ENCODE measurements around the gene HES4.

DNA sequence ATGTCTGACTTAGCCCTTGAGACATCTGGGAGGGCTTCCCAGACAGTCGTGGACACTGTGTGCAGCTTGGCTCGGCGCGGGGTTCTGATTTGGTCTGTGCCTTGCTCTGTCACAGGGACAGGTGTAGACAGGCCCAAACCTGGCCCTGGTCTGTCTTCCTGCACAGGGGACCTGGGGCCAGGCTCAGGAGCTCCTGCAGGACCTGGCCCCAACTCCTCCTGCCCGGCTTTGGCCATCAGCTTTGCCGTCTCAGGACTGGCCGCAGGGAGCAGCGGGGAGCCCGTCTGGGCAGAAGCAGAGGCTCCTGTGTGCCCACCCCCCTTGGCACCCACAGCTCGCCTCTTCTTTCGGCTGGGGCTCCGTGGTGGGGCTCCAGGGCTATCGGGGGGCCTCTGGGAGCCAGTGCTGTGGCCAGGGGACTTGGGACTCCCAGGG lies 19.7 kb downstream of the HES4 start:
- no peak for TF ChIP-seq POLR2A (IDR thresholded peaks at IDR 0.05; ENCODE audit: low read depth, low read length)
- no peak for TF ChIP-seq POLR2AphosphoS5 (IDR thresholded peaks at IDR 0.05; ENCODE audit: insufficient read depth, low read depth, low read length)
- TF ChIP-seq, protein P1, sequence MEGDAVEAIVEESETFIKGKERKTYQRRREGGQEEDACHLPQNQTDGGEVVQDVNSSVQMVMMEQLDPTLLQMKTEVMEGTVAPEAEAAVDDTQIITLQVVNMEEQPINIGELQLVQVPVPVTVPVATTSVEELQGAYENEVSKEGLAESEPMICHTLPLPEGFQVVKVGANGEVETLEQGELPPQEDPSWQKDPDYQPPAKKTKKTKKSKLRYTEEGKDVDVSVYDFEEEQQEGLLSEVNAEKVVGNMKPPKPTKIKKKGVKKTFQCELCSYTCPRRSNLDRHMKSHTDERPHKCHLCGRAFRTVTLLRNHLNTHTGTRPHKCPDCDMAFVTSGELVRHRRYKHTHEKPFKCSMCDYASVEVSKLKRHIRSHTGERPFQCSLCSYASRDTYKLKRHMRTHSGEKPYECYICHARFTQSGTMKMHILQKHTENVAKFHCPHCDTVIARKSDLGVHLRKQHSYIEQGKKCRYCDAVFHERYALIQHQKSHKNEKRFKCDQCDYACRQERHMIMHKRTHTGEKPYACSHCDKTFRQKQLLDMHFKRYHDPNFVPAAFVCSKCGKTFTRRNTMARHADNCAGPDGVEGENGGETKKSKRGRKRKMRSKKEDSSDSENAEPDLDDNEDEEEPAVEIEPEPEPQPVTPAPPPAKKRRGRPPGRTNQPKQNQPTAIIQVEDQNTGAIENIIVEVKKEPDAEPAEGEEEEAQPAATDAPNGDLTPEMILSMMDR (IDR thresholded peaks at IDR 0.05; ENCODE audit: extremely low read depth in 1 of 2, insufficient read depth in 1 of 2, low read depth in 1 of 2, low read length in 2 of 2), result no peak
- TF ChIP-seq, protein P2, sequence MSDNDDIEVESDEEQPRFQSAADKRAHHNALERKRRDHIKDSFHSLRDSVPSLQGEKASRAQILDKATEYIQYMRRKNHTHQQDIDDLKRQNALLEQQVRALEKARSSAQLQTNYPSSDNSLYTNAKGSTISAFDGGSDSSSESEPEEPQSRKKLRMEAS (IDR thresholded peaks at IDR 0.05; ENCODE audit: insufficient read depth, insufficient read length), result no peak
- TF ChIP-seq EZH2 (IDR thresholded peaks at IDR 0.05; ENCODE audit: borderline replicate concordance, low read depth, low read length, severe bottlenecking), result no peak
- no peak for TF ChIP-seq JUN (IDR thresholded peaks at IDR 0.05; ENCODE audit: borderline replicate concordance, insufficient read depth, insufficient read length, low read depth)
- no peak for TF ChIP-seq MYC (IDR thresholded peaks at IDR 0.05; ENCODE audit: low read depth, low read length)
- TF ChIP-seq GATA2 (IDR thresholded peaks at IDR 0.05; ENCODE audit: insufficient read depth, insufficient read length, low read depth, low read length), result no peak
